GM20431 (cell line): ENCODE data around the gene SPINDOC.
"Not testable (repeated sequence)": the region's sequence is repeated elsewhere in the genome, so short reads cannot be mapped to it uniquely, and the experiment has no call there.

Source experiments
- in situ Hi-C: fragments of 300-500 bp; cut with MseI, MboI; formaldehyde crosslinking; loops from one replicate; pipeline ENCODE4 v1.15.0; 2020; ENCODE audit warnings: low sequenced_read_pairs; ENCODE audit not compliant: unreplicated experiment

Gene SPINDOC, protein sequence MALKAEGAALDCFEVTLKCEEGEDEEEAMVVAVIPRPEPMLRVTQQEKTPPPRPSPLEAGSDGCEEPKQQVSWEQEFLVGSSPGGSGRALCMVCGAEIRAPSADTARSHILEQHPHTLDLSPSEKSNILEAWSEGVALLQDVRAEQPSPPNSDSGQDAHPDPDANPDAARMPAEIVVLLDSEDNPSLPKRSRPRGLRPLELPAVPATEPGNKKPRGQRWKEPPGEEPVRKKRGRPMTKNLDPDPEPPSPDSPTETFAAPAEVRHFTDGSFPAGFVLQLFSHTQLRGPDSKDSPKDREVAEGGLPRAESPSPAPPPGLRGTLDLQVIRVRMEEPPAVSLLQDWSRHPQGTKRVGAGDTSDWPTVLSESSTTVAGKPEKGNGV

DNA sequence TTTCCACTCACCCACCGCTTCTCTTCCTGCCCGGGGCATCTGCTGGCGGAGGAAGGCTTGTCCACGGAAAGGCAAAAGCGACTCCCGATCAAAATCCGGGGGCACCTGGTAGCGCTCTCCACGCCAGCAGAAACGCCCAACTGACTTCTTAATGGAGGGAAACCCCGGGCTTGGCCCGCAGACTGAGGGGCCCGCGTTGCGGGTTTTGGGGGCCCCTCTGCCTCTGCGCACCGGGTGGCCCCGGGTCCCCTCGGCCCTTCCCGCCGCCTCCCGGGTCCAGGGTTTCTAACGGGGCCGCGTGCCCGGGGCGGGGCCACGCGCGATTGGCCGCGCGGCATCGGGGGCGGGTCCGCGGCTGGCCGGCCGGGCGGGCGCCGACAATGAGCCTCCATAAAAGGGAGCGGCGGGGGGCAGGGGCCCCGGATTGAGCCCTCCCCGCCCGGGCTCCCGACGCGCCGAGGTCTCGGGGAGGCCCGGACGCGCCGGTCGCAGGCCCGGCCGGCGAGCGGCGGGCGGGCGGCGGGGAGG lies at the start of gene SPINDOC:
SPINDOC (plus strand) TSS at position 422 of the 528 bp plus-strand sequence. CDS start 231 bp downstream, outside the sequence.
- in situ Hi-C loops = no loop called here

DNA sequence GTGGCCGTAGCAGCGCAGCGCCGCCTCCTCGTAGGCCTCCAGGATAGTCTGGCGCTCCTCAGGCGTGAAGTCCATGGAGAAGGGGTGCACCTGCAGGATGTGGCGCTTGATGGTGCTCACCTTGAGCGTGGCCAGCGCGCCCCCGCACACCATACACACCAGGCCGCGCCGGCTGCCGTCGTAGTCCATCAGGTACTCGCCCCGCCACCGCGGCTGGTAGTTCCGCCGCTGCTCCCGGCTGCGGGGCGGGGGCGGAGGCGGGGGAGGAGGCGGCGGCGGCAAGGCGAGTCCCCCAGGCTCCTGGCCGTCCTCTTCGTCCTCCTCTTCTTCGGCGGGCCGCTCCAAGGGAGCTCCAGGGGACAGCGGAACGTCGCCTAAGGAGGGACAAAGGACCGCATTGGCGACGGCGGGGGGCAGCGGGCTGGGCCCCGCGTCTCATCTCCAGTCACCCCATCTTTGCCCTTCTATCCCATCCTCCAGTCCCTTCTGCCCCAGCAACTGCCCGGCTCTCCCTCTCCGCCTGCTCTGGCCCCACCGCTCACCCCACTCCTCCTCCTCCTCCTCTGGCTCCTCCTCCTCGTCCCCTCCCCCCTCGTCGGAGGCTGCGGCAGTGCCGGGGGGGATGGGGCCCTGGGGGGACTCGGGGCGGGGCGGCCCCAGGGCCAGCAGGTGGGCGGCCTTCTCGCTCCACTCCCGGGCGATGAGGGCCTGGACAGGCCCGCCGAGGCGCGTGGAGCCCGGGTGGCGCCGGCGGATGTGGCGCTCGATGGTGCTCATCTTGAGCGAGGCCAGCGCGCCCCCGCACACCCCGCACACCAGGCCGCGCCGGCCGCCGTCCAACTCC lies 49.5 kb upstream of the SPINDOC start:
- in situ Hi-C loops = no loop called here

DNA sequence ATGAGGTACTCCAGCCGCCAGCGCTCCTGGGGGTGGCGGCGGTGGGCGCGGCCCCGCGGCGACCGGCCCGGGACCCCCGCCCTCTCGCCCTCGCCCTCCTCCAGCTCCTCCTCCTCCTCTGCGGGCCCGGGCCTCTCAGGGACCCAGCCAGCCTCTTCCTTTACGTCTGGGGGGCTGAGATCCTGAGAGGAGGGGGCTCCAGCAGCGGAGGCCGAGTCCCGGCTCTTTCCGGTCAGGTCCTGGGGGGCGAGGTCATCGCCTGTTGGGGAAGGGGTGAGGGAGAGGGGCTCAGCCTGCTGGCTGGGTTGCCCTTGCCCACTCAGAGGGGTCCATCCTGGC lies 48.9 kb upstream of the SPINDOC start:
- in situ Hi-C loops = no loop called here

DNA sequence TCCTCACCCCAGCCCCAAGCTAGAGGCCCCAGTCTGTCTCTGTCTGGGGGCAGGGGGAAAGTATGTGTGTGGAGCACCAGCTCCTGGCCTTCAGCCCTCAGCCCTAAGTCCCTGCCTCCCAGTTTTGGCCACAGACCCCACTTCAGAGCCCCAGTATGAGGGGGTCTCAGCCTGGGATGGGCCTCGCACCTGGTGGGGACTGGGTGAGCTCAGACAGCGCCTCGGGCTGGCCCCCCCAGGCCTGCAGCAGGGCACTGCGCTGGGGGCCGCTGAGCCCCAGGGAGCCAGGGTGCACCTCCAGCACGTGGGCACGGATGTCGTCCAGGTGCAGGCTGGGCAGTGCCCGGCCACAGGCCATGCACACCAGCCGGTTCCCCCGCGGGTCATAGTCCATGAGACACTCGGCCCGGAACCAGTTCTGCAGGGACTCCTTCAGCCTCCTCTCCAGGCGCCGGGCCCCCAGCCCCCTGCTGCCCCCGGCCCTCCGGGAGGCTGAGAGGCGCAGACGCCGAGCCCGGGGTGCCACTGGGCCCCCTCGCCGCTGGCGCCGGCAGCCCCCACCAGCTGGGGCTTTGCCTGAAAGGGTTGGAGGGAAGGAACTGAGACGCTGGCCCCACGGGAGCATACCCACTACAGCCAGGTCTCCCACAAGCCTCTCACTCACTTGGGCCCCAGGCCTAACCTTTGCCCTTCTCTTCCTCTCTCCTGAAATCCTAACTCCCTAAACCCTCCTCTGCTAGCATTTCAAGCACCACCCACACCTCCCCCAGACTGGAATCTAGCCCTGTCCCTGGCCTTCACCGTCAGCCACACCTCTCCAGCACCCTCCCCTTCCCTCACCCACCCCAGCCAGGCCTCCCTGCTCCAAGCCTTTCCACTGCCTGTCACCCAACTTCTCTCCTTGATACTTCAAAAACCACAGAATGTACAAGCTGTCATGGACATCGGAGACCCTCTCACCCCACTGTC lies 48.3 kb upstream of the SPINDOC start:
- in situ Hi-C loops = no loop called here

DNA sequence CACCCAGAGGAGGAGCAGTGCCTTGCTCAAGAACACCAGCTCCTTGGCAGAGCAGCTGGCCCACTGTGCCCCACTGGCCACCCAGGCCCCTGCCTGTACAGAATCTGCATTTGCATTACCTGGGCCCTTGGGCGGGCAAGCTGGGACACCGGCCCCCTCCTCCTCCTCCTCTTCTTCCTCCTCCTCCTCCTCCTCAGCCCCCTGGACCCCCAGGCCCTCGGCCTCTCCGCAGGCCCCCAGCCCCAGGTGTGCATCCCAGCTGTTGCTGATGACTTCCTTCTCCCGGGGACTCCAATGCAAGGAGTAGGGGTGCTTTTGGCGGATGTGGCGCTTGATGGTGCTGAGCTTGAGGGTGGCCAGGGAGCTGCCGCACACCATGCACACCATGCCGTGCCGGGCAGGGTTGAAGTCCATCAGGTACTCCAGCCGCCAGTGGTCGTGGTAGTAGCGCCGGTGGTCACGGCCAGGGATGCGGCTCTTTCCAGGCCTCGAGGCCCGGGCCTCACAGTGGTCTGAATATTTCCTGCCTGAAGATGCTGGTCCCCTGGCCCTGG lies 47.5 kb upstream of the SPINDOC start:
- in situ Hi-C loops = no loop called here

DNA sequence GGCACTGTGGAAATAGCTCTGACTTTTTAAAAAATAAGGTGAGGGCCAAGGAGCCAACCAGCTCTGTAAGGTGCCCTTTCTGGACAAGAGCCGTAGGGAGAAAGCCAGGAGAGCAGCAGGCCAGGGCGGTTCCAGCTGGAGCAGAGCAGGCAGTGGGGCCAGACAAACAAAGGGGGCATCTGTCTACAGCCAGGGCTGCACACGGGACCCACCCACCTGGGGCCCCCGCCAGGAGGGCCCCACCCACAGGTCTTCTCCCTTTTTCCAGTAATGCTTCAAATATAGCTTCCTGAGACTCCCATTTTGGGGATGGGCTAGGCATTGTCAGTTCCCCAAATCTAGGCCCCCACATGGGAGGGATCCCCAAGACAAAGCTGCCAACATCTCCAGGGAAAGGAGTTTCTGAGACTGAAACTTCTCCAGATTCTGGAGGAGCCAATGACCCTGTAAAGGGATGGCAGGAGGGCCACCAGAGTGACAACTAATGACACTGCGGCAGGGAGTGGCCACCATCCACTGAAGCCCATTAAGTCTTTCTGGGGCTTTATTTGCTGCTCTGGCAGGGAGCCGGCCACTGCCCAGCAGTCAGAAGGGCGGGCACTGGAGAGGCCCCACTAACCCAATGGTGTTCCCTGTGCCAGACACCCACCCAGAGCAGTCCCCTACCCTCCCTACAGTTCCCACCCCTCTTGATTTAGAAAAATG lies 46.6 kb upstream of the SPINDOC start:
- in situ Hi-C loops = no loop called here

DNA sequence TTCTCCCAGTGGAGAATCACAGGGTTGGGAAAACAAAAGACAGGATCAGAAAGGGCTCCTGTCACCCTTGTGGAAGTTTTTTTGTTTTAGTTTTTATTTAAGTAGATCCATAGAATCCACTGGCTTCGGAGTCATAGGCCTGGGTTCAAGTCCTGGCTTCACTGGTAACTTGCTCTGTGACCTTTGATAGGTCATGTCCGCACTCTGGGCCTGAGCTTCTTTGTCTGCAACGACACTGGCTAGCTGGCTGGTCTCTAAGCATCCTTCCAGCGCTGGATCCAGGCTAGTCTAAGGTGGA lies 46.0 kb upstream of the SPINDOC start:
- in situ Hi-C loops = no loop called here

DNA sequence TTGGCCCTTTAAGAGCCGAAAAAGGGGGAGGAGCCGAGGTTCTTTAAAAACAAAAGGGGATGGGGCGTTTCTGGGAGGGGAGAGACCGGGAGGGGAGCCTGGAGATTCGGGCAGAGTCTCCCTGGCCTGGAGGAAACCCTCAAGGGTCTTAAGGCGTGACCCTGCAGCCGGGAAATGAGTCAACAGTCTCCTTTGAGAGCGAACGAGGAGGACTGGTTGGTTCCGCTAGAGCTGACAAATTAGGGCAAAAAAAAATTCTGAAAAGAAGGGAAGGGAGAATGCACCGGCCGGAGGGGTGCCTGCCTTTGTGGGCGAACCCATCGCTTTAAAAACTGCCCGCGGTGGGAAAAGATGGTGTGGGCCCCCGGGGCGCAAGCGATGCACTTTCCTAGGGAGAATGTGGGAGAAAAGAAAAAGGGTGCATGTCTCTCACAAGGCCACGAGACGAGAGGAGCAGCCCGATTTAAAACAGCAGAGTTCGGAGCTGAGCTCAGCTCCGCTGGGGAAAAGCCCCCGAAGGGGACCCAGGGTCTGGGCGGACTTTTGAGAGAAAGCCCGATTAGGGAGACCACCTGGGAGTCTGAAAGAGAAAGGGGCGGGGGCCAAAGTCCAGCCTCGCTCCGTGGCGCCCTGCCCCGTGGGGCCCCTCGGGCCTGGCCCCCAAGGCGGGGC lies 45.6 kb upstream of the SPINDOC start:
- in situ Hi-C loops = no loop called here

DNA sequence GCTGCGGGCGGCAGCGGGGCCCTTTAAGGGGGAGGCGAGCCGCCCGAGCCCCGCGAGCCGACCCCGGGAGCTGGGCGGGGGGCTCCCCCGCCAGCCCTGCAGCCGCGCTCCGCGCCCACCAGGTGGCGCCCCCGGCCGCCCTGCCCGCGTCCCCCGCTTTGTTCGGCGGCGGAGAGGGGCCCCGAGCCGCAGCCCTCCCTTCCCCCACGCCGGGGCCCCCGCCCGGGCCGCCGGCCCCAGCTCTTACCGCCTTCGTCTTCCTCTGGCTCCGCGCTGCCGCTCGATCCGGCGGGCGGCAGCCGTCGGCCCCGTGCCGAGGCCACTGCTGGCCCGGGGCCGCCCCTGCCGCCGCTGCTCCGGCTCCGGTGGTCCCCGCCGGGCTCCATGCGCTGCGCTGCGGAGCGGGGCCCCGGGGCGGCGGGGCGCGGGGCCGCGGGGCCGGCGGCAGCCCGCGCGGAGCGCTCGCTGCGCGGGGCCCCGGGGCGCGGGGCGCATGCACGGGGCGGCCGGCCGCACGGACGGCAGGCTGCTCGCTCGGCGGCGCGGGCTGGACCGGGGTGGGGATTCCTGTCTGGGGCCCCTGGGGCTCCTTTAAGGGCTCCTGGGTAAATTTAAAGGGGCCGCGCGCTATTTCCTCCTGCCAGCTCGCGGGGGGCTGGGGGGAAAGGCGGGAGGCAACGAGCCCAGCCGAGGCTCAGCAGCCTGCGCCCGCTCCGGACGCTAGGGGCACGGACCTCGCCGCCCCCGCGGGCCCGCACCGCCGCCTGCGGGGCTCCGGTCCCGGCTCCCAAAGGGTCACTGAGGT lies 44.8 kb upstream of the SPINDOC start, which contains the start of gene ZFTA:
ZFTA (minus strand) TSS at position 539 of the 805 bp plus-strand sequence; CDS start at position 386, 153 bp downstream.
- in situ Hi-C loops = no loop called here

DNA sequence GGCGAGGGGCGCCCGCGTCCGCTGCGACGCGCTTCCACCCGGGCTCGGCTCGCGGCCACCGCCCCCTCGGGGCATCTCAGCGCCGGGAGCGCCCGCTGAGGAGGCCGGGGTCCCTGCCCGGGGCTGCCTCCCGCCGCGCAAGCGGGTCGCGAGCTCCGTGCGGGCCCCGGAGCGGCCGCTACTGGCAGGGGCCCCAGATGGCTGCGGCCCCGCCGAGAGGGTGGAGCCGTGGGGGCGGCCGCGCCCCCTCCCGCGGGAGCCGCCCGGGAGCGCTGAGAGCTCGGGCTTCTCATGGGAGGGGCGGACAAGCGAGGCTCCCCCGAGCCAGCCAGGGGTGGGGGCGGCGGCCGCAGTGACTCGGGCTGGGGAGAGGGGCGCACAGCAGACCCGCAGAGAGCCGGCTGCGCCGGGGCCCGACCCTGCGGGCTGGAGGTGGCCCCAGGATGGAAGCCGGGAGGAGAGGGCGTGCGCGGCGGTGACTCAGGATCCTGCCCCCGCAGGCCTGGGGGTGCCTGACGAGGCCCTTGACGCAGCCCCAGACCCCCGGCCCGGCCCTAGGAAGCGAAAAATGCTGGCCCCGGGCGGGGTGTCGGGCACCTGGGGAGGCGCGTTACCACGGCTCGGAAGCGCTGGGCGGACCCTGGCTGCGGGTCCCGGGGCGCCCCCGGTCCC lies 44.1 kb upstream of the SPINDOC start:
- in situ Hi-C loops = no loop called here

DNA sequence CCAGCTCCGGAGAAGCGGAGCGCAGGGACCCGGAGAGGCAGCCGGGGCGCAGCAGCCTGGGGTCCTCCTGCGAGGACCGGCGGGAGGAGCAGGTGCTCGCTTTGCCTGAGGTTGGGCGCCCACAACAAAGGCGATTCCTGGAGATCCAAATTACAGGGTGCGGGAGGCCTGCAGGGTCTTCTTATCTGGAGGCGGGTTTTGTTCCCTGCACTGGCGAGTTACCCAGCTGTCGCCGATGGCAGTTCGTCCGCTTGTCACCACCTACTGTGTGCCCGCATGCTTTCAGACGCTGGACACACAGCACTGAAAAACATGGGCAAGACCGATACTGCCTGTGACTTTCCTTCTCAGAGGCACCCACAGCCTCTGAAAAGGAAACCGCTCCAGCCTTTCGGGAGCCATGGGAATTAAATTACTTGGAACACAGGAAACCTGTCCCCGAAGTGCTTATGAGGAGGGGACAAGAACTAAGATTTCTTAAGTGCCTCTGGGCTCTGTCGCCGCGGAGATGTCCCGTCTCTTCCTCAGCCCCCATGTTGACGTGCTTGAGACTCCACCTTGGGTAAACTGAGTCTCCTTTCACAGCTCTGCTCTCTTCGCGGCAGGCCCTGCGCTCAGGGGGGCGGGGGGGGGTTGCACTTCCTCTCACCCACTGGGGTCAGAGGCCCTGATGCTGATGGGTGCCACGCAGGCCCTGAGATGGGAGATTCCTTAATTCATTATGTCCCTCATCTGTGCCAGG lies 43.4 kb upstream of the SPINDOC start:
- in situ Hi-C loops = no loop called here

DNA sequence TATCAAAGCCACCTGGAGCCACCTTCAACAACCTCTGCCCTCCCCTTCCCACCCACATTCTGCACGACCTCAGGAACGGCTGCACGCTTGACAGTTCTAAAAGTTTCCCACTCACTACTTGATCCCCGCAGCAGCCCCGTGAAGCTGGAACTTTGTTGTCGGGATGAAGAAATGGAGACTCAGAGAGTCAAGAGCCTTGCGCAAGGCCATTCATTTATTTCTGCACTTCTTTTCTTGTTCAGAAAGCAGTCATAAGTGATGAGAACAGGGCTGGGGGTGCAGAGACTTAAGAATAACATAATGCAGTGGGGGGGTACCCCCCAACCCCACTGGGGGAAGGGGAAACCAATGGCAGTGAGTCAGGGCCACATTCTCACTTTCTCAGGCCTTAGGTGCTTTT lies 42.5 kb upstream of the SPINDOC start:
- in situ Hi-C loops = no loop called here

DNA sequence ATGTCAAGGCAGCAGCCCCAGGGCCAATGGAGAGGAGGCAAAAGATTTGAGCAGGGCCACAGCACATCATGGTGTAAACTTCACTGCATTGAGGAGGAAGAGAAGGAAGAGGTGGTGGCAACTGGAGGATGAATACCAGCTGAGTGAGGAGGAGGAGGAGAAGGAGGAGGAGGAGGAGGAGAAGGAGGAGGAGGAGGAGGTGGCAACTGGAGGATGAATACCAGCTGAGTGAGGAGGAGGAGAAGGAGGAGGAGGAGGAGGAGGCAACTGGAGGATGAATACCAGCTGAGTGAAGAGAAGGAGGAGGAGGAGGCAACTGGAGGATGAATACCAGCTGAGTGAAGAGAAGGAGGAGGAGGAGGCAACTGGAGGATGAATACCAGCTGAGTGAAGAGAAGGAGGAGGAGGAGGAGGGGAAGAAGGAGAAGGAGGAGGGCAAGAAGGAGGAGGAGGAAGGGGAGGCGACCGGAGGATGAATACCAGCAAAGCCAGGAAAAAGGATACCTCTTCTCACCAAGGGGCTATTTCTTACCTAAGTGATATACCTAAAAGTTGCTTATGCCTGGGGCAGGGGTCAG lies 41.4 kb upstream of the SPINDOC start:
- in situ Hi-C loops = not testable (repeated sequence)

DNA sequence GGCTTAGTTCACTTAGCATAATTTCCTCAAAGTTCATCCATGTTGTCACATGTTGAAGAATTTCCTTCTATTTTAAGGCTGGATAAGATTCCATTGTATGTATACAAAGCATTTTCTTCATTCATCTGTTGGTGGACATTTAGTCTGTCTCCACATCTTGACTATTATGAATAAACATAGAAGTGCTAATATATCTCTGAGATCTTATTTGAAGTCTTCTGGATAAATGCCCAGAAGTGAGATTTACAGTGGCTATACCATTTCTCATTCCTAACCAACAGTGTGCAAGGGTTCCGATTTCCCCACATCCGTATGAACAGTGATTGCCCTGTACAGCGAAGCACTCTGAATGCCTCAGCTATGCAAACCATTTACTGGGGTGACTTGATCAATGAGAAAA lies 38.1 kb upstream of the SPINDOC start:
- in situ Hi-C loops = no loop called here

DNA sequence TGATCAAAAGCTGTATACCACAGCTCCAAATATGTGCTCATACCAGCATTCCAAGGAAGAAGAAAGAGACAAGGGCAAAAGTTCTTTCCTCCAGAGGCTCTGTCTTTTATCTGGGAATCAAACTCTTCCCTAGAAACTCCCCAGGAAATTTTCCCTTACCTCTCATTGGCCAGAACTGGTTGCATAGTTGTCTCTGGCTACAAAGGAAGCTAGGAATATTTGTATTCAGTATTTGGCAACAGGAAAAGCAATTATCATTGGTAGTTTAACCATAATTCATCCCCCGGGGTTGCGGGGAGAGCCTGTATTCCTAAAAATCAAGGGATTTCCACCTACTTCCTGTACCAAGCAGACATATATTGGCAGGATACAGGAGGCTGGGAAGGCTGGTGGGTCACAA lies 34.2 kb upstream of the SPINDOC start:
- in situ Hi-C loops = no loop called here

DNA sequence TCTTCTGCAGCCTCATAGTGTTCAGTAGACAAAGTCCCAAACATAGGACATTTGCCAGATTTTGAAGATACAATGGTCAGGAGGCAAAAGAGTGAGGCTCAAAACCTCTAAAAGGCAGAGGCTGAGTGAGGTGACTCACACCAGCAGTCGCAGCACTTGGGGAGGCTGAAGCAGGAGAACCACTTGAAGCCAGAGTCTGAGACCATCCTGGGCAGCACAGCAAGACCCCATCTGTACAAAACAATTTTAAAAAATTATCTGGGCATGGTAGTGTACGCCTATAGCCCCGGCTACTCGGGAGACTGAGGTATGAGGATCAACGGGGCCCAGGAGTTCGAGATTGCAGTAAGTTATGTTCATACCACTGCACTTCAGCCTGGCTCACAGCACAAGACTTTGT lies 30.5 kb upstream of the SPINDOC start:
- in situ Hi-C loops = no loop called here
